HG02678 (cell line): ENCODE results near the gene GORAB.

Source experiments
- ATAC-seq: cut with Tn5 transposase; IDR thresholded peaks from one replicate; pipeline ENCODE4 v1.9.1; 2021; ENCODE audit warnings: mild to moderate bottlenecking, moderate library complexity; ENCODE audit not compliant: unreplicated experiment

Gene GORAB

GRCh38 chr1:170531758-170532657 lies at the start of gene GORAB:
TSS of gene GORAB (plus strand) at chr1:170532166. CDS start at chr1:170532224, 58 bp downstream.
- ATAC-seq: peak; percentile 98

- ATAC-seq: no peak
Observed at GRCh38 chr1:170483051-170483450, 48.9 kb upstream of the GORAB start.

- no peak for ATAC-seq
Observed at GRCh38 chr1:170487503-170487902, 44.5 kb upstream of the GORAB start.

- no peak for ATAC-seq
Observed at GRCh38 chr1:170491291-170491690, 40.7 kb upstream of the GORAB start.

- no peak for ATAC-seq
Observed at GRCh38 chr1:170494369-170494768, 37.6 kb upstream of the GORAB start.

- no peak for ATAC-seq
Observed at GRCh38 chr1:170495006-170495405, 37.0 kb upstream of the GORAB start.

- ATAC-seq: no peak
Observed at GRCh38 chr1:170498876-170499275, 33.1 kb upstream of the GORAB start.

- ATAC-seq: no peak
Observed at GRCh38 chr1:170503665-170504064, 28.3 kb upstream of the GORAB start.

- ATAC-seq: no peak
Observed at GRCh38 chr1:170510163-170510562, 21.8 kb upstream of the GORAB start.

GRCh38 chr1:170511038-170511437 lies 20.9 kb upstream of the GORAB start:
- ATAC-seq: no peak

GRCh38 chr1:170513138-170513537 lies 18.8 kb upstream of the GORAB start:
- ATAC-seq: no peak

GRCh38 chr1:170518185-170518834 lies 13.7 kb upstream of the GORAB start:
- ATAC-seq: no peak

GRCh38 chr1:170518965-170519364 lies 13.0 kb upstream of the GORAB start:
- ATAC-seq: no peak

- no peak for ATAC-seq
Observed at GRCh38 chr1:170520601-170521000, 11.4 kb upstream of the GORAB start.

- ATAC-seq: no peak
Observed at GRCh38 chr1:170521818-170522217, 10.1 kb upstream of the GORAB start.

GRCh38 chr1:170530972-170531757 lies 801 bp upstream of the GORAB start:
- ATAC-seq: no peak

- no peak for ATAC-seq
Observed at GRCh38 chr1:170533298-170533697, 1.3 kb downstream of the GORAB start.

GRCh38 chr1:170534626-170535147 lies 2.7 kb downstream of the GORAB start:
- ATAC-seq: no peak

GRCh38 chr1:170535418-170535817 lies 3.5 kb downstream of the GORAB start:
- no peak for ATAC-seq

- ATAC-seq: no peak
Observed at GRCh38 chr1:170536924-170537551, 5.1 kb downstream of the GORAB start.
